Astrocyte (in vitro differentiated cells and primary cell): ENCODE data around the gene FTO. TPM values are rescaled to one million over a fixed set of nuclear protein-coding genes. Genes with fewer than 3 reads are reported as not detected.

Experiments used
- DNase-seq: peaks from one replicate; pipeline ENCODE4 v3.0.0-alpha.2; 2010; ENCODE audit warnings: low read depth
- FAIRE-seq: peaks from 2 replicates; lab custom pipeline; 2011; peaks lifted over from hg19 to GRCh38; lab: Jason Lieb, UNC
- H2AFZ ChIP-seq: 2 replicates; pipeline ENCODE4 v1.6.0; 2012; ENCODE audit warnings: low read depth, low read length, inconsistent platforms
- H3K27ac ChIP-seq: 2 replicates; pipeline ENCODE4 v1.5.1; 2011; ENCODE audit warnings: low read depth, low read length, inconsistent platforms
- H3K27me3 ChIP-seq: 2 replicates; pipeline ENCODE4 v1.6.0; 2011; ENCODE audit warnings: low read length, inconsistent platforms; ENCODE audit not compliant: insufficient read depth
- H3K36me3 ChIP-seq: 2 replicates; pipeline ENCODE4 v1.5.1; 2011; ENCODE audit warnings: low read length, inconsistent platforms; ENCODE audit not compliant: insufficient read depth
- H3K4me1 ChIP-seq: 2 replicates; pipeline ENCODE4 v1.5.1; 2011; ENCODE audit warnings: low read length, inconsistent platforms; ENCODE audit not compliant: insufficient read depth
- H3K4me2 ChIP-seq: 2 replicates; pipeline ENCODE4 v1.6.0; 2012; ENCODE audit warnings: low read length, inconsistent platforms
- H3K4me3 ChIP-seq: 2 replicates; pipeline ENCODE4 v1.5.1; 2011; ENCODE audit warnings: low read depth, mild to moderate bottlenecking, low read length, inconsistent platforms; ENCODE audit not compliant: insufficient read depth
- H3K79me2 ChIP-seq: 2 replicates; pipeline ENCODE4 v1.6.0; 2012; ENCODE audit warnings: mild to moderate bottlenecking, low read length, inconsistent platforms; ENCODE audit not compliant: insufficient read depth
- H3K9ac ChIP-seq: 2 replicates; pipeline ENCODE4 v1.6.0; 2012; ENCODE audit warnings: mild to moderate bottlenecking, low read length, inconsistent platforms
- H3K9me3 ChIP-seq: 2 replicates; pipeline ENCODE4 v1.5.1; 2012; ENCODE audit warnings: low read depth, mild to moderate bottlenecking, low read length, inconsistent platforms; ENCODE audit not compliant: insufficient read depth
- H4K20me1 ChIP-seq: 2 replicates; pipeline ENCODE4 v1.6.0; 2012; ENCODE audit warnings: low read length, inconsistent platforms; ENCODE audit not compliant: insufficient read depth
- H3K27ac Mint-ChIP-seq: one replicate; pipeline ENCODE4 v1.8.0; 2021; ENCODE audit warnings: mild to moderate bottlenecking, mixed read lengths; ENCODE audit not compliant: unreplicated experiment
- H3K27me3 Mint-ChIP-seq: one replicate; pipeline ENCODE4 v1.8.0; 2021; ENCODE audit warnings: low read depth, mixed read lengths; ENCODE audit not compliant: unreplicated experiment
- H3K36me3 Mint-ChIP-seq: one replicate; pipeline ENCODE4 v1.8.0; 2021; ENCODE audit warnings: low read depth, mixed read lengths; ENCODE audit not compliant: unreplicated experiment
- H3K4me1 Mint-ChIP-seq: one replicate; pipeline ENCODE4 v1.8.0; 2021; ENCODE audit warnings: low read depth, mixed read lengths; ENCODE audit not compliant: unreplicated experiment
- H3K4me3 Mint-ChIP-seq: one replicate; pipeline ENCODE4 v1.8.0; 2021; ENCODE audit warnings: mild to moderate bottlenecking, moderate library complexity, mixed read lengths; ENCODE audit not compliant: unreplicated experiment
- H3K9me3 Mint-ChIP-seq: one replicate; pipeline ENCODE4 v1.8.0; 2021; ENCODE audit warnings: mild to moderate bottlenecking, mixed read lengths; ENCODE audit not compliant: unreplicated experiment
- CTCF ChIP-seq: IDR thresholded peaks from 2 replicates; pipeline ENCODE4 v1.5.1; 2011; ENCODE audit warnings: low read depth, mild to moderate bottlenecking, inconsistent platforms, low read length, moderate library complexity; ENCODE audit not compliant: insufficient read depth
- EZH2 ChIP-seq: IDR thresholded peaks from 2 replicates; pipeline ENCODE4 v1.6.1; 2012; ENCODE audit warnings: mild to moderate bottlenecking, low read length, inconsistent platforms; ENCODE audit not compliant: insufficient read depth
- total RNA-seq: library from RNA; stranded (reverse); gene quantifications from 2 replicates; pipeline ENCODE4 v1.2.1, GENCODE V29; 2021

FTO gene
- total RNA-seq, 1 donor from 2014 or later, result 73.1 TPM

- H3K4me1 Mint-ChIP-seq, result peaks cover 10% of the 10 kb centered on the region
- FAIRE-seq, result no peak
- H3K36me3 Mint-ChIP-seq, result no peaks in the 10 kb centered on the region
Observed at GRCh38 chr16:53986793-53987192, 282.8 kb downstream of the FTO start.

GRCh38 chr16:53988136-53988535 is 284.2 kb downstream of the FTO start:
- Mint-ChIP-seq H3K9me3 (no peaks in the 10 kb centered on the region), H3K36me3 (no peaks in the 10 kb centered on the region), H3K4me1 (peaks cover 16% of the 10 kb centered on the region), H3K27me3 (no peaks in the 10 kb centered on the region), H3K27ac (no peak overlapping the region), H3K4me3 (no peak overlapping the region)
- FAIRE-seq (no peak), DNase-seq (no peak)
- H3K27me3 ChIP-seq, result no peaks in the 10 kb centered on the region
- TF ChIP-seq EZH2, result no peak
- TF ChIP-seq CTCF, result no peak
- H3K9ac ChIP-seq, result no peak overlapping the region
- H3K79me2 ChIP-seq, result no peaks in the 10 kb centered on the region
- H3K4me3 ChIP-seq, result no peak overlapping the region
- H3K4me1 ChIP-seq, result peaks cover 14% of the 10 kb centered on the region
- no peak overlapping the region for H3K4me2 ChIP-seq
- H3K9me3 ChIP-seq, result no peaks in the 10 kb centered on the region
- H4K20me1 ChIP-seq, result no peaks in the 10 kb centered on the region
- no peaks in the 10 kb centered on the region for H3K36me3 ChIP-seq
- H3K27ac ChIP-seq, result no peak overlapping the region
- no peak overlapping the region for H2AFZ ChIP-seq

More at GRCh38 chr16:53986793-53987192, 282.8 kb downstream of the FTO start:
- TF ChIP-seq EZH2 (no peak), CTCF (no peak)
- H3K4me1 ChIP-seq, result peaks cover 9% of the 10 kb centered on the region
- H3K9ac ChIP-seq, result no peak overlapping the region
- Mint-ChIP-seq H3K4me3 (no peak overlapping the region), H3K27me3 (no peaks in the 10 kb centered on the region), H3K27ac (no peak overlapping the region), H3K9me3 (no peaks in the 10 kb centered on the region)
- no peaks in the 10 kb centered on the region for H3K79me2 ChIP-seq
- H2AFZ ChIP-seq, result no peak overlapping the region
- H3K4me3 ChIP-seq, result no peak overlapping the region
- H3K9me3 ChIP-seq, result no peaks in the 10 kb centered on the region
- no peaks in the 10 kb centered on the region for H4K20me1 ChIP-seq
- no peak overlapping the region for H3K4me2 ChIP-seq
- no peak for DNase-seq
- no peaks in the 10 kb centered on the region for H3K27me3 ChIP-seq
- H3K27ac ChIP-seq, result no peak overlapping the region
- no peaks in the 10 kb centered on the region for H3K36me3 ChIP-seq

- H3K4me1 Mint-ChIP-seq, result peaks cover 16% of the 10 kb centered on the region
- no peak for FAIRE-seq
- no peak for TF ChIP-seq CTCF
- no peak for TF ChIP-seq EZH2
Observed at GRCh38 chr16:53989597-53989996, 285.6 kb downstream of the FTO start.

More at GRCh38 chr16:53989597-53989996, 285.6 kb downstream of the FTO start:
- no peaks in the 10 kb centered on the region for H4K20me1 ChIP-seq
- no peaks in the 10 kb centered on the region for H3K79me2 ChIP-seq
- no peaks in the 10 kb centered on the region for H3K36me3 ChIP-seq
- H3K27me3 ChIP-seq, result no peaks in the 10 kb centered on the region
- H3K4me2 ChIP-seq, result no peak overlapping the region
- no peaks in the 10 kb centered on the region for H3K9me3 Mint-ChIP-seq
- no peak for DNase-seq
- H3K4me3 ChIP-seq, result no peak overlapping the region
- no peak overlapping the region for H3K27ac Mint-ChIP-seq
- H3K36me3 Mint-ChIP-seq, result no peaks in the 10 kb centered on the region
- no peaks in the 10 kb centered on the region for H3K27me3 Mint-ChIP-seq
- no peak overlapping the region for H3K27ac ChIP-seq
- no peak overlapping the region for H3K4me3 Mint-ChIP-seq
- H3K9ac ChIP-seq, result no peak overlapping the region
- H2AFZ ChIP-seq, result no peak overlapping the region
- H3K9me3 ChIP-seq, result no peaks in the 10 kb centered on the region
- H3K4me1 ChIP-seq, result peaks cover 14% of the 10 kb centered on the region
